GM18499 (cell line): ENCODE data around the gene TESK2.
A peak's percentile ranks its signal among the peaks of the same experiment; 100 is the strongest.

Experiments
- ATAC-seq: cut with Tn5 transposase; IDR thresholded peaks from one replicate; pipeline ENCODE4 v1.9.1; 2021; ENCODE audit warnings: moderate number of reproducible peaks; ENCODE audit not compliant: insufficient read depth, unreplicated experiment

TESK2 gene

GRCh38 chr1:45321444-45321843 is 169.5 kb downstream of the TESK2 start:
- ATAC-seq = no peak

GRCh38 chr1:45319761-45320160 is 171.2 kb downstream of the TESK2 start:
- no peak for ATAC-seq

- no peak for ATAC-seq
Observed at GRCh38 chr1:45317166-45317565, 173.8 kb downstream of the TESK2 start.

GRCh38 chr1:45314266-45314665 is 176.7 kb downstream of the TESK2 start:
- ATAC-seq = no peak

- no peak for ATAC-seq
Observed at GRCh38 chr1:45306905-45307304, 184.1 kb downstream of the TESK2 start.

- no peak for ATAC-seq
Observed at GRCh38 chr1:45306319-45306718, 184.6 kb downstream of the TESK2 start.

- no peak for ATAC-seq
Observed at GRCh38 chr1:45305231-45305630, 185.7 kb downstream of the TESK2 start.

- no peak for ATAC-seq
Observed at GRCh38 chr1:45304311-45305081, 186.5 kb downstream of the TESK2 start.

GRCh38 chr1:45303520-45304310 is 187.2 kb downstream of the TESK2 start:
- peak; percentile 44 for ATAC-seq

- ATAC-seq = no peak
Observed at GRCh38 chr1:45302505-45303150, 188.3 kb downstream of the TESK2 start.

- ATAC-seq = no peak
Observed at GRCh38 chr1:45300669-45300997, 190.3 kb downstream of the TESK2 start.

GRCh38 chr1:45299981-45300668 is 190.8 kb downstream of the TESK2 start:
- ATAC-seq = no peak

GRCh38 chr1:45299296-45299695 is 191.7 kb downstream of the TESK2 start:
- ATAC-seq = no peak

GRCh38 chr1:45297666-45298356 is 193.2 kb downstream of the TESK2 start:
- ATAC-seq = no peak
